Measurements from ENCODE around the gene LMOD1. TPM values are rescaled to one million over a fixed set of nuclear protein-coding genes. Genes with fewer than 3 reads are reported as not detected.

Gene LMOD1
- total RNA-seq, 1 experiment from 2014 or later = not detected

- Mint-ChIP-seq H3K4me1 (ENCODE audit: low read depth, unreplicated experiment) (peaks cover 9% of the 10 kb centered on the region), H3K27ac (ENCODE audit: unreplicated experiment) (no peak overlapping the region), H3K4me3 (ENCODE audit: low read depth, unreplicated experiment) (no peak overlapping the region), H3K36me3 (ENCODE audit: insufficient read depth, unreplicated experiment) (peaks cover 40% of the 10 kb centered on the region), H3K27me3 (ENCODE audit: unreplicated experiment) (no peaks in the 10 kb centered on the region), H3K9me3 (ENCODE audit: low read depth, unreplicated experiment) (no peaks in the 10 kb centered on the region)
- intact Hi-C loops (cut with micrococcal nuclease; ENCODE audit: unreplicated experiment) = no loop called here
- DNase-seq = no peak
- no TSS peak for BruUV-seq (replicated peaks)
- TF ChIP-seq CTCF (IDR thresholded peaks at IDR 0.05; ENCODE audit: unreplicated experiment) = no peak
- CTCF ChIA-PET = interaction anchor here (0.5 to 1.3 kb wide), 3 partner anchors 14 to 26 kb away, joined by 3 read pairs; no protein-coding TSS in a partner anchor
These were observed 39.0 kb upstream of the LMOD1 start for GRCh38 chr1:201985355-201985754.

GRCh38 chr1:201984446-201984845 is 38.1 kb upstream of the LMOD1 start:
- no TSS peak for BruUV-seq (replicated peaks)
- CTCF ChIA-PET = interaction anchor here (0.9 to 1.3 kb wide), 2 partner anchors 15 to 24 kb away, joined by 3 read pairs; no protein-coding TSS in a partner anchor
- Mint-ChIP-seq H3K4me1 (ENCODE audit: low read depth, unreplicated experiment) (peaks cover 9% of the 10 kb centered on the region), H3K36me3 (ENCODE audit: insufficient read depth, unreplicated experiment) (peaks cover 35% of the 10 kb centered on the region), H3K9me3 (ENCODE audit: low read depth, unreplicated experiment) (no peaks in the 10 kb centered on the region), H3K4me3 (ENCODE audit: low read depth, unreplicated experiment) (peak overlapping the region; percentile 96), H3K27me3 (ENCODE audit: unreplicated experiment) (no peaks in the 10 kb centered on the region), H3K27ac (ENCODE audit: unreplicated experiment) (no peak overlapping the region)
- intact Hi-C loops (cut with micrococcal nuclease; ENCODE audit: unreplicated experiment) = loop anchor here (5.0 kb wide), 1 partner anchor 272 kb away; no protein-coding TSS in a partner anchor
- TF ChIP-seq CTCF (IDR thresholded peaks at IDR 0.05; ENCODE audit: unreplicated experiment) = no peak
- DNase-seq = no peak

GRCh38 chr1:201983380-201983805 is 37.0 kb upstream of the LMOD1 start:
- intact Hi-C loops (cut with micrococcal nuclease; ENCODE audit: unreplicated experiment) = loop anchor here (1.0 to 5.0 kb wide), 2 partner anchors 139 to 271 kb away; partner anchors contain the start of gene GPR37L1
- peaks cover 9% of the 10 kb centered on the region for H3K4me1 Mint-ChIP-seq (ENCODE audit: low read depth, unreplicated experiment)
- peaks cover 29% of the 10 kb centered on the region for H3K36me3 Mint-ChIP-seq (ENCODE audit: insufficient read depth, unreplicated experiment)
- BruUV-seq (replicated peaks) = no TSS peak
- TF ChIP-seq CTCF (IDR thresholded peaks at IDR 0.05; ENCODE audit: unreplicated experiment) = no peak
- peak overlapping the region; percentile 84 for H3K27ac Mint-ChIP-seq (ENCODE audit: unreplicated experiment)
- H3K9me3 Mint-ChIP-seq (ENCODE audit: low read depth, unreplicated experiment) = no peaks in the 10 kb centered on the region
- H3K27me3 Mint-ChIP-seq (ENCODE audit: unreplicated experiment) = no peaks in the 10 kb centered on the region
- CTCF ChIA-PET = interaction anchor here (0.8 to 2.0 kb wide), 7 partner anchors 8 to 206 kb away, joined by 3 to 10 read pairs (median 4); partner anchors contain the start of gene ELF3
- peak overlapping the region; percentile 96 for H3K4me3 Mint-ChIP-seq (ENCODE audit: low read depth, unreplicated experiment)
- no peak for DNase-seq

- peak within 1 kb of the TSS; percentile 84 for H3K27ac Mint-ChIP-seq (ENCODE audit: unreplicated experiment)
- CTCF ChIA-PET = interaction anchor here (0.6 to 2.0 kb wide), 9 partner anchors 9 to 207 kb away, joined by 3 to 10 read pairs (median 4); partner anchors contain the start of genes ELF3 and IPO9
- H3K4me1 Mint-ChIP-seq (ENCODE audit: low read depth, unreplicated experiment) = peaks cover 9% of the 10 kb centered on the region
- no TSS peak for BruUV-seq (replicated peaks)
- peak within 1 kb of the TSS; percentile 96 for H3K4me3 Mint-ChIP-seq (ENCODE audit: low read depth, unreplicated experiment)
- peak; percentile 12 for TF ChIP-seq CTCF (IDR thresholded peaks at IDR 0.05; ENCODE audit: unreplicated experiment)
- H3K27me3 Mint-ChIP-seq (ENCODE audit: unreplicated experiment) = no peaks in the 10 kb centered on the region
- intact Hi-C loops (cut with micrococcal nuclease; ENCODE audit: unreplicated experiment) = loop anchor here (1.0 to 5.0 kb wide), 2 partner anchors 140 to 270 kb away; partner anchors contain the start of gene GPR37L1
- peaks cover 26% of the 10 kb centered on the region for H3K36me3 Mint-ChIP-seq (ENCODE audit: insufficient read depth, unreplicated experiment)
- no peaks in the 10 kb centered on the region for H3K9me3 Mint-ChIP-seq (ENCODE audit: low read depth, unreplicated experiment)
- DNase-seq = peak; percentile 77
These were observed 36.5 kb upstream of the LMOD1 start, which contains the start of gene RNPEP for GRCh38 chr1:201982623-201983379. TSS of gene RNPEP (plus strand) at chr1:201982648. CDS start at chr1:201982667, 19 bp downstream.

Measured in Calu3 (cell line).